Astrocyte of the cerebellum (primary cell): Measurements from ENCODE around the gene TNK1.

Experiments
- DNase-seq: peaks from one replicate; pipeline ENCODE4 v3.0.0-alpha.2; 2011; ENCODE audit warnings: low read depth
- H3K4me3 ChIP-seq: 2 replicates; pipeline ENCODE4 v1.5.1; 2011; ENCODE audit warnings: mild to moderate bottlenecking, low read depth, low read length, moderate library complexity
- CTCF ChIP-seq: IDR thresholded peaks from 2 replicates; pipeline ENCODE4 v1.5.1; 2012; ENCODE audit warnings: low read length, low read depth, moderate library complexity, mild to moderate bottlenecking; ENCODE audit errors: missing control alignments
- in situ Hi-C: cut with HindIII; loops from 2 replicates; pipeline ENCODE4 v1.10.0; 2017; ENCODE audit warnings: low sequenced_read_pairs

Gene TNK1

GRCh38 chr17:7432296-7432695 is 51.4 kb downstream of the TNK1 start:
- no peak for TF ChIP-seq CTCF
- no peak overlapping the region for H3K4me3 ChIP-seq
- in situ Hi-C loops: loop anchor here (5.0 kb wide), 1 partner anchor 45 kb away; the partner anchor contains the start of gene ZBTB4
- no peak for DNase-seq

- DNase-seq: no peak
- in situ Hi-C loops: no loop called here
- peak overlapping the region; percentile 39 for H3K4me3 ChIP-seq
- no peak for TF ChIP-seq CTCF
Observed at GRCh38 chr17:7435676-7436555, 55.0 kb downstream of the TNK1 start.

GRCh38 chr17:7436556-7437368 is 55.9 kb downstream of the TNK1 start:
- in situ Hi-C loops: no loop called here
- peak; percentile 66 for TF ChIP-seq CTCF
- peak overlapping the region; percentile 19 for H3K4me3 ChIP-seq
- DNase-seq: peak; percentile 23

GRCh38 chr17:7437369-7437863 is 56.5 kb downstream of the TNK1 start:
- no peak for TF ChIP-seq CTCF
- no peak for DNase-seq
- in situ Hi-C loops: no loop called here
- H3K4me3 ChIP-seq: peak overlapping the region; percentile 19

- TF ChIP-seq CTCF: no peak
- H3K4me3 ChIP-seq: peak overlapping the region; percentile 22
- DNase-seq: no peak
- in situ Hi-C loops: no loop called here
Observed at GRCh38 chr17:7437950-7438614, 57.2 kb downstream of the TNK1 start.
